HL-60 (cell line): Measurements from ENCODE around the gene ENOX1.

Experiments
- SPI1 ChIP-seq: IDR thresholded peaks from 2 replicates; pipeline ENCODE4 v1.6.1; 2012; ENCODE audit warnings: low read depth, mild to moderate bottlenecking, borderline replicate concordance
- TF ChIP-seq, protein P1 (sequence below): IDR thresholded peaks from one replicate; pipeline ENCODE4 v1.5.1; 2011; ENCODE audit warnings: low read length, control low read depth, inconsistent platforms; ENCODE audit not compliant: insufficient read depth
- TF ChIP-seq, protein P2 (sequence below): IDR thresholded peaks from 2 replicates; pipeline ENCODE4 v1.6.1; 2012; ENCODE audit warnings: low read depth; ENCODE audit not compliant: insufficient replicate concordance

GRCh38 chr13:43390619-43391018, 396.2 kb downstream of the ENOX1 start:
- TF ChIP-seq, protein P1, sequence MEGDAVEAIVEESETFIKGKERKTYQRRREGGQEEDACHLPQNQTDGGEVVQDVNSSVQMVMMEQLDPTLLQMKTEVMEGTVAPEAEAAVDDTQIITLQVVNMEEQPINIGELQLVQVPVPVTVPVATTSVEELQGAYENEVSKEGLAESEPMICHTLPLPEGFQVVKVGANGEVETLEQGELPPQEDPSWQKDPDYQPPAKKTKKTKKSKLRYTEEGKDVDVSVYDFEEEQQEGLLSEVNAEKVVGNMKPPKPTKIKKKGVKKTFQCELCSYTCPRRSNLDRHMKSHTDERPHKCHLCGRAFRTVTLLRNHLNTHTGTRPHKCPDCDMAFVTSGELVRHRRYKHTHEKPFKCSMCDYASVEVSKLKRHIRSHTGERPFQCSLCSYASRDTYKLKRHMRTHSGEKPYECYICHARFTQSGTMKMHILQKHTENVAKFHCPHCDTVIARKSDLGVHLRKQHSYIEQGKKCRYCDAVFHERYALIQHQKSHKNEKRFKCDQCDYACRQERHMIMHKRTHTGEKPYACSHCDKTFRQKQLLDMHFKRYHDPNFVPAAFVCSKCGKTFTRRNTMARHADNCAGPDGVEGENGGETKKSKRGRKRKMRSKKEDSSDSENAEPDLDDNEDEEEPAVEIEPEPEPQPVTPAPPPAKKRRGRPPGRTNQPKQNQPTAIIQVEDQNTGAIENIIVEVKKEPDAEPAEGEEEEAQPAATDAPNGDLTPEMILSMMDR, result no peak
- TF ChIP-seq, protein P2, sequence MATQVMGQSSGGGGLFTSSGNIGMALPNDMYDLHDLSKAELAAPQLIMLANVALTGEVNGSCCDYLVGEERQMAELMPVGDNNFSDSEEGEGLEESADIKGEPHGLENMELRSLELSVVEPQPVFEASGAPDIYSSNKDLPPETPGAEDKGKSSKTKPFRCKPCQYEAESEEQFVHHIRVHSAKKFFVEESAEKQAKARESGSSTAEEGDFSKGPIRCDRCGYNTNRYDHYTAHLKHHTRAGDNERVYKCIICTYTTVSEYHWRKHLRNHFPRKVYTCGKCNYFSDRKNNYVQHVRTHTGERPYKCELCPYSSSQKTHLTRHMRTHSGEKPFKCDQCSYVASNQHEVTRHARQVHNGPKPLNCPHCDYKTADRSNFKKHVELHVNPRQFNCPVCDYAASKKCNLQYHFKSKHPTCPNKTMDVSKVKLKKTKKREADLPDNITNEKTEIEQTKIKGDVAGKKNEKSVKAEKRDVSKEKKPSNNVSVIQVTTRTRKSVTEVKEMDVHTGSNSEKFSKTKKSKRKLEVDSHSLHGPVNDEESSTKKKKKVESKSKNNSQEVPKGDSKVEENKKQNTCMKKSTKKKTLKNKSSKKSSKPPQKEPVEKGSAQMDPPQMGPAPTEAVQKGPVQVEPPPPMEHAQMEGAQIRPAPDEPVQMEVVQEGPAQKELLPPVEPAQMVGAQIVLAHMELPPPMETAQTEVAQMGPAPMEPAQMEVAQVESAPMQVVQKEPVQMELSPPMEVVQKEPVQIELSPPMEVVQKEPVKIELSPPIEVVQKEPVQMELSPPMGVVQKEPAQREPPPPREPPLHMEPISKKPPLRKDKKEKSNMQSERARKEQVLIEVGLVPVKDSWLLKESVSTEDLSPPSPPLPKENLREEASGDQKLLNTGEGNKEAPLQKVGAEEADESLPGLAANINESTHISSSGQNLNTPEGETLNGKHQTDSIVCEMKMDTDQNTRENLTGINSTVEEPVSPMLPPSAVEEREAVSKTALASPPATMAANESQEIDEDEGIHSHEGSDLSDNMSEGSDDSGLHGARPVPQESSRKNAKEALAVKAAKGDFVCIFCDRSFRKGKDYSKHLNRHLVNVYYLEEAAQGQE, result no peak
- TF ChIP-seq SPI1, result no peak
